GM18511 (cell line): ENCODE results near the gene APOL1.
"Not testable (repeated sequence)": the region's sequence is repeated elsewhere in the genome, so short reads cannot be mapped to it uniquely, and the experiment has no call there.

Source experiments
- ATAC-seq: cut with Tn5 transposase; IDR thresholded peaks from one replicate; pipeline ENCODE4 v1.9.1; 2021; ENCODE audit warnings: mild to moderate bottlenecking, moderate library complexity; ENCODE audit not compliant: unreplicated experiment

APOL1 gene

DNA sequence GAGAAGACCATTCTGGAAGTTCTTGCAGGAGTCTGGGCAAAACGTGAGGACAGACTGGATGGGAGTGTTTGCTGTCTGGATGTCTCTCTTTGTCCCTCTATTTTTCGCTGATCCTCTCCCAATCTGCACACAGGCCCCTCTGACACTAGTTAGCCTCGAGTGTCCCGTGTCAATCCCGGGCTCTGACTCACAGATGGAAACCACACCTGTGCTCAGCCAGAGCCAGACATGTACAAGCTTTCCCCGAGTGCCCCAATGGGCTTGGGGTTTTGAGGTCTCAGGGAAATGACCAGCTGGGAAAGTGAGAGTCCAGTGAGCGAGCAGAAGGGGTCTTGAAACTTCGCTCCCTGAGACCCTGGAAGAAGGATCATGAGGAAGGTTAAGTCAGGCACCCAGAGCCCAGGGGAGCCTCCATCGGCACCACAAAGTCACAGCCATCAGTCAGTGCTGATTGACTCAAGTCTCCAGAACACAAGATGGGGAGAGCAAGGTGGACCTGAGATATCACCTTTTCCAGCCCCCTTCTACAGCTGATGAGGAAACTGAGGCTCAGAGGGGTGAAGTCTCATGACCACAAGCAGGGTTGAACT is 27.5 kb upstream of the APOL1 start:
- no peak for ATAC-seq

DNA sequence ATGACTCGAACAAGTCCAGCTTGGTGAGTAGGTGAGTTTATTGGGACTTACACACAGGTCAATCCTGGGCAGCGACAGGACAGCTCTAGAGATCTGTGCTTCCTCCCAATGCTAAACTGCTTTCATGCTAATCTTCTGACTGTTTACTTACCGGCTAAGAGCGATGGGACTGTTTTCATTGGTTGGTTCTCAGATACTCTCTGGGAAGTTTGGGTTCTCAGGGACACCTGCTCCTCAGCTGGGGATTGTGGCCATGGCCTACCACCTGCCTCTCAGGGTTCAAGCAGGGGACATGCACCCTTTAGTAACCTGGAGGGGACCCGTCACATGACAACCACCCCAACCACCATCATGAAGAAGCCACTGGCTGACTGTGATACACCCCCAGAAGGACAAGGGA is 26.7 kb upstream of the APOL1 start:
- no peak for ATAC-seq

DNA sequence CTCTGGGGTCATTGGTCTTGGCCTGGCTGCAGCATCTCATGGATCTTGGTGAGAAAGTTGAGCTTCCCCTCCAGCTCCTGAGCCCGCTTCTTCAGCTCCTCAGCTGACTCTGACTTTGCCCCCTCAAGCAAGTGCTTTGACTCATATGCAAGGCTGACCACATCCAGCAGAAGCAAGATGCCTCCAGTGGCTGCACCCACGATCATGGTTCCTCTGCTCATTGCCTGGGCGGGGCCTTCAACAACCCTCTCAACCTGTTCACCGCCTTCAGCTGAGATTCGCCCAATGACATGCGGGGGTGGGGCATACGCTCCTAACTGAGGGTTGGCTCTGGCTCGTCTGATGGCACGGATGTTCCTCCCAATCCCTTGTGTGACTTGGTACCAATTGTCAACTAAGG is 25.5 kb upstream of the APOL1 start:
- ATAC-seq, result no peak

DNA sequence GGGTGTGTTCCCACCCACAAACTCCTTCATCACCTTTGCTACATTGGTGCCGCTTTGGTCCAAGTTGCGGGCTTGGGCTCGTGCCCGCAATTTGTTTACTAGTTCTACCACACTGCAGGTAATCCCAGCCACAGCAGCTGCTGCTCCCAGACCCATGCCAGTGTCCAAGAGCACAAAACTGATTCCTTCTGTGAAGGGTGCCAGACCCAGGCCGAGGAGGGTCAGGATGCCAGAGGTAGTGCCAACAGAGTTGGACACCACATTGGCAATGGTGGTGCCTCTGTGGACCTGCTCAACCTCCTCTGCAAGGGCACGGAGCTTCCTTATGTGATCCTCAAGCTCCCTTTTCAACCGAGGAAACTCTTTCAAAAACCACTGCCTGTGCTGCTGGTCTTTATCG is 25.1 kb upstream of the APOL1 start:
- ATAC-seq, result no peak

DNA sequence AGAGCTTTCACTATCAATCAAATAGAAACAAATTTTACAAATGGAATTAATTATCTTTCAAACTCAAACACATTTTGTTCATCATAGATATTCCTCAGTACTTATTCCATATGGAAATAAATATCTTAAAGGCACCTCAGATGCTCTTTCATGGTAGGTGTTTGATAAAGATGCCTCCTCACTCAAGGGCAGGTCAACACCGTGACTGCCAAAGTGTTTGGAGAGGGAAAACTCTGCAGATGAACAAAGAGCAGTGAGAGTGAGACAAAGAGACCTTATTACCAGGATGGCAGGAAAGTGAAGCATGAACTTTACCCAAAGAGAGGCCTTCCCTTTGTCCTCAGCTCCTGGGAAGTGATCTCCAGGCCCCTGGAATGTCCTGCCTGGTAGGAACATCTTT is 24.6 kb upstream of the APOL1 start:
- not testable (repeated sequence) for ATAC-seq

DNA sequence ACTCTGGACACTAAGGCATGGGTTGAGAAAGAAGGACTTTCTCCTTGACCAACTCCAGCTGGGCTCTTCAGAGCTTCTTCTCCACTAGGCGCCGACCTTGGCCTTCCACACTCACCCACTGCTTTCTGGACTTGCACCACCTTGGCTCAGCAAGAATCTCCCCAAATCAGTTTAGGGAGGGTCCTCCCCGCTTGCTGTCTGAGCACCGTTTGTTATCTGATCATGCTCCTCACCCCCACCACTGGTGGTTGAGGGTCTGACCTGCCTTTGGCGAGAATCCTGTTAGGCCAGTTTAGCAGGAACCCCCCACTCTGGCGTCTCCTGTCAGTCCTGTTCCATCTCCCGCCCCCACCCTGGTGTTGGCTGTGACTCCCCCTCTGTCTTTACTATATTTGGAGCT is 24.0 kb upstream of the APOL1 start:
- ATAC-seq, result no peak

DNA sequence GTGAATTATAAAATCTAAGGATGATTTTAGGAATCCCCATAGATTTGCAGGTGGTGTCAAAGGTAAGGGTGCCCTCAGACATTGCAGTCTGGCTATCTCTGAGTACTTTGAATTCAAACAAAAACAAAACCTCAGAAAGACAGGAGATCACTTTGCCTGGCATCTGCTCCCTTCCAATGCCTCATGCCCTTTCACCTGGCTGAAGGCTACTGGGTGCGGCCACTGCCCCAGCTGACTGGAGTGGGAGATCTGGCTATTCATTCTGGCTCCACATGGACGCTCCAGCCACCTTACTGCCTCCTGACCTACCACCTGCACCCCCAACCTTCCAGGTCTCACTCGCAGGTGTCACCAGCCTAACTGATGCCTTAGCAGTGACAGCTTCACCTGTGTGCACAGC is 23.3 kb upstream of the APOL1 start:
- ATAC-seq, result not testable (repeated sequence)

DNA sequence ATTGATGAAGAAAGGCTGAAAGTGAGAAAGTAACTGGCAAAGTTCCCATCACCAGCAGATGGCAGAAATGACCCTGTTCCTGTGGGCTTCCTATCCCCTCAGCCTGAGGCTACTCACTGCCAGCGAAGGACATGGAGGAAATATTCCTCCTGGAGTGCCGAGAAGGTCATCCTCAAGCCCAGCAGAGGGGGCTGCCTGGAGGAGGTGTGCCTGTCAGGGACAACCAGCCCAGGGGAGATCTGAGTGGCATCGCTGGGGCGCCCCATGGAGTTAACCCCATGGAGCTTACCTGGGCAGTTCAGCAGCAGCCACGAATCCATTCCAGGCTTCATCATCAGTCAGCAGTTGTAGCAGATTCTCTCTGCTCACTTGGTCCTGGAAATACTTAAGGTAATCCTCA is 21.9 kb upstream of the APOL1 start:
- ATAC-seq, result not testable (repeated sequence)

DNA sequence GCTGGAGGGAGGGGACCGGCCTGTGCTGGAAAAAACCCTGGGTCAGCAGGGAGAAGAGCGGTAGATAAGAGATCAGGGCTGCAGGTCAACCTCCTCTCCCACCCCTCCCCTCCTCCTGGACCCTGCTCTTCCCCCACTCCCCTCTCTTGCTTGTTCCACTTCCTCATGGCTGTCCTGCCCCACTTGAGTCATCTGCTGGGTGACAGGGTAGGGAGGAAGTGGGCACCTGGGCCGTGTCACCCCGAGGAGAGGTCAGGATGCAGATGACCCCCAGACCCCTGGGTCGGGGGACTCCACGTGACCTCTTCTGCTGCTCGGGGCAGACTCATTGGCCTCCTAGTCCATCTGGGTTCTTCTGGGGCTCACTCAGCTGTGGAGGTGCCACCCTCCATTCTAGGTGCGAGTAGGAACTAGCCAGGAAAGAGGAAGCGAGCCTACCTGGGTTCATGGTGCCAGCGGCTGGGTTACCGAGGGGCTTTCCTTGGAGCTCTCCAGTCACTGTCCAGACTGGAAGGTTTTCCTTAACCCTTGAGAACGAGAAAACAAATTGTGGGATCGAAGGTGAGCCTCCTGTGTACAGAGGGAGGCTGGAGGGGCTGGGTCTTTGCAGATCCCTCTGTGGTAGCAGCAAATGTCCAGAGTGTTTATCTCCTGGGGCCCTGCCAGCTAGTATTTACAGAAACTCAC is 20.1 kb upstream of the APOL1 start:
- no peak for ATAC-seq

DNA sequence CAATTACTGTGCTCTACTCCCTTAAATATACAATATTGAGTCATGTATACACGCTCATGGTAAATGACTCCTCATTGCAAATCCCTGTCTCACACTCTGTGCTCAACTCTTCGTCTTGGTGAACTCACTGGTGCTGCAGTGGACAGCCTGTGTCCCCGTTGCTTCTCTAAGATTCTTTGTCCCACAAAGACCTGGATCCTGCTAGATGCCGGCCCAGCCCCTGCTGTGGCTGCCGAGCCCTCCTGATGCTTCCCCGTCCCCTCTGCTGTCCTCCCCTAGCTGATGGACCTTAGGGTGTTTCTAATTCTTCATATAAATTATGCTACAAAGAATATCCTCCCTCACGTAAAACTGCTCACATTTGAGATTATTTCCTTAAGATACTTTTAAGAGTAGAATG is 19.1 kb upstream of the APOL1 start:
- no peak for ATAC-seq

DNA sequence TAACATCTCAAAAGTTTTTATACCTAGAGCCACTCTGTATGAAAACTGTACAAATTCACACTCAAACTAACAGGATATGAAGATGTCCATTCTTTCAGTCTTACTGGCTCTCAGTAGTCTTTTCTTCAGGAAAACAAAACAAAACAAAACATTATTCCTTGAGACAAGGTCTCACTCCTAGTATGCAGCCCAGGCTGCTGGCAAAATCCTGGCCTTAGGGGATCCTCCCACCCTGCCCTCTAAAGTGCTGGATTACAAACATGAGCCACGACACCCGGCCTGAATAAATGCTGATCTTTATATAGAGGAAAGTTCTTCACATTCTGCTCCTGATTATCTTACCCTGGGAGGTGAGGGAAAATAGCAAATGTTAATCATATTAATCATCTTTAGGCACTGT is 18.7 kb upstream of the APOL1 start:
- ATAC-seq, result no peak

DNA sequence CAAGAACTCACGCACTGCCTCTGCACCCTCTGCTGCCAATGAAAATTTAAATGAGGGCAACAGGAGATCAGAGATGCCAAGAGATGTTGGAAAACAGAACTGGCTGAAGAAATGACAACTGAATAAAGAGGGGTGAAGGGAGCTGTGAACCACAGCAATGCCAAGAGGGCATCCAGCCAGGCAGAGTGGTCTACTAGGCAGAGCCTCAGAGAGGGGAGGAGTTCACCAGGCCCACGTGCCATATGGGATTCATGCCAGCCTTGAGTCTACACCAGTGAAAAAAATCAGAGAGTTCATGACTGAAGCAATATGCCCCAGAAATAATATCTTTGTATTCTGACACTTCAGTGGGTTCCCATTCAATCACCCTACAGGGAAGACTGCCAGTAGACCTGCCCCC is 18.0 kb upstream of the APOL1 start:
- ATAC-seq, result no peak

DNA sequence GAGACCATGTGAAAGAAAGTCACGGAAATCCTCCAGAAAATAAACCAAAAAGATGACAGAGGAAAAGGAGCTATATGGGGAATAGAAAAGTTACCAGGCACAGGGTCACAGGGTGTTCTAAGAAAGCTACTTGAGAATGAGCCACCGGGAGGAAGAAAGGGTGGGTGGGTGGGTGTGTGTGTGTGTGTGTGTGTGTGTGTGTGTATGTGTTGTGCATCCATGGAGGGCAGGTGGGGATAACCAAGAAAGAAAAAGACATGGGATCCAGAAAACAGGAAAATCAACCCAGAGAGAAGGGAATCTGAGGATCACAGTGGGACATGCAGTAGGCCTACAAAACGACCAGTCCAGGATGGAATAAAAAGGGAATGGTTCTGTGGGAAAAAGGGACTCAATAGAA is 17.3 kb upstream of the APOL1 start:
- no peak for ATAC-seq

DNA sequence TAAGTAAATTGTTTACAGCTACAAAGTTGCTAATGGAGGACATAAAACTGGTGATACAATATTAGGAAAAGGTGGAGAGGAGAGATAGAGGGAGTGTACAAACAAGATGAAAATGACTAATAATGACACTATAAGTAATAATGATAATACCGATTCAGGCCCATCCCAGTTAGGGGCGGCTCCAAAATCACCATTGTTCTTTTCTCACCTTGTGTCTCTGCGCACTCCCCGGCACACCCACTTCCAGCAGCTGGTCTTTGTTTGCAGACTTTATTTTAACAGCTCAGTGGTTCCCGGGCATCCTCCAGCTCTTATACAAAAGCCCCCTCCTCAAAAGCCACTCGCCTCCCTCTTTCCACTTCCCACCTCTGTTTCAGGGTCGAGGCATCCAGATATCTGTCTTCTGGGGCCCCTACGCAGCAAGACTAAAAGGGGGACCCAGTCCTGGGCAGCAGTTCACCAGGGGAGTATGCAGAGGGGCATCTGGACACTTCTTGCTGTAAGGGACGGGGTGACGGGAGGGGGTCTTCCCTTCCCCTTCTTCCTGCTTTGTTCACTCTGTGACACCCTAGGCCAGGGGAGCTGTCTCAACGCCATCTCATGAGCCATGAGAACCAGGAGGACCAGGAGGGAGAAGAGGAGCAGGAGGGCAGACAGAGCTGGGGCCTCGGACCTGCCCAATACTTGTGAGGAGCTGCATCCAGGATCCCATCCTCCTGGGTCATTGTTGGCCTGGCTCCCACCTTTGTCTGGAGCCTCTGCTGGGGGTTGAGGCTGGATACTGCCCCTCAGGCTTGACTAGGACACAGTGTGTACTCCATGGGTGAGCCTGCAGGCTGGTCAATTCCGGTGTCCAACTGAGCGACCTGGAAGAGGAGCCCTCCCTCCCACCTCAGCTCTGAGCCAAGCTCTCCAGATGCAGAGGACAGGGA is 16.3 kb upstream of the APOL1 start:
- ATAC-seq, result no peak

DNA sequence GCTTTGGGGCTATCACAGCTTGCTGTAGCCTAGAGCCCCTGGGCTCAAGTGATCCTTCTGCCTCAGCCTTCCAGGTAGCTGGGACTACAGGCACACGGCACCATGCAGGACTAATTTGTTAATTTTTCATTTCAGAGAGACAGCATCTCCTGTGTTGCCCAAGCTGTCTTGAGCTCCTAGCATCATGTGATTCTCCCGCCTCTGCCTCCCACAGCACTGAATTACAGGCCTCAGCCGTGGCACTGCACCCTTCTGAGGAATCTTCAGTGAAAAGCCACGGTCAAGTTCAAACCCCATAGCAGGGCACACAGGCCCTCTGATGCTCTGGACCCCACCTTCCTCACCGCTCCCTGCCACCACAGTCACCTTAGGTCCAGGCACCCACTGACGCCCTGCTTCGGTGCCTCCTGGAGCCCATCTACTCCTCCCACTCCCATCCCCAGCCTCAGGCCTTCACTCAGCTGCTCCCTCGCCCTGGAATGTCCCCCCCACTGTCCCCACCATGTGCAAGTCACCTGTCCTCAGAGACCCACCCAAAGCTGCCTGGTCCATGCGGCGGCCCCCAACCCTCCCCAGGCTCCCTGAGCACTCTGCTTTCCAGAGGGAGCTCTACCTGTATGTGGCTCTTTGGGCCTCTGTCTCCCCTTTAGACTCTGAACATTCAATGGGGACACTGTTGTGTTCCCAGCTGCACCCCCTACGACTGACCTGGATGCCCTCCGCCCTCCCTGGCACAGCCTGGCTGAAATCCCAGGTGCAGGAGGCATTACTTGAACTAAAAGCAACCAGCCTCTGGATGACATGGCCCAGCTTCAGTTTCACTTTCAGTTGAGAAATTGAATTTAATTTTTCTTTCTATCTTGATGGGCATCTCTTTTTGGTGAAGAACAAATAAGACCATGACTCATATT is 15.2 kb upstream of the APOL1 start:
- no peak for ATAC-seq

DNA sequence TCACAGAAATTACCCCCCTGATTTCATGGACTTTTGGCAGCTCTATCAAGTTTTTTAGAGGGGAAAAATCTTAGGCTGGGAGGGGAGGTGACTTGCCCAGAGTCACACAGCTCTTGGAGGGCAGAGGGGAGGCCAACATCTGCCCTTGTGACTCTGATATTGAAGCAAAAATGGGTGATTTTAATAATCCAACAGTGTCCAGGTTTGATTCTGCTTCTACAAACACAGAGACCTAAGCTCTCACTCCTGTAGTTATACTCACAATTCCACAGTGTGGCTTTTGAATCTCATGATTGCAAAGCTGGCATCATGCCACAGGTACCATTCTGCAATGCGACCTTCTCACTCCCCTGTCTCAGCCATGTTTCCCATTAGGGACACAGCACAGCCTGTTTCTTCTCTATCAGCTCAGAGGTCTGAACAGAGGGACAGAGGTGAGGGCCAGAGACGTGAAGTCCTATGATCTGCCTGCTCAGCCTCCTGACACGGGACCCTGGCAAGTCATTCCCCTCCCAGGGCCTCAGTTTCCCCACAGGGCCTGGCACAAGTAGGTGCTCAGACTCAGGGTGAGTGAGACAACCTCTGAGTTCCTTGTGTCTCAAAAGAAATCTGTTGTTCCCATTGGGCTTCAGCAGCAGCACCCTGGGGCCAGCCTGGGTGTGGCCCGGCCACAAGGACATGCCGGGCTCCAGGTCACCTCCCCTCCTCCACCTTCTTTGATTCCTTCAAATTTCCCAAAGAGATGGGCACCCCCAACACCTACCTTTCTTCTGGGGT is 14.4 kb upstream of the APOL1 start:
- ATAC-seq, result no peak

DNA sequence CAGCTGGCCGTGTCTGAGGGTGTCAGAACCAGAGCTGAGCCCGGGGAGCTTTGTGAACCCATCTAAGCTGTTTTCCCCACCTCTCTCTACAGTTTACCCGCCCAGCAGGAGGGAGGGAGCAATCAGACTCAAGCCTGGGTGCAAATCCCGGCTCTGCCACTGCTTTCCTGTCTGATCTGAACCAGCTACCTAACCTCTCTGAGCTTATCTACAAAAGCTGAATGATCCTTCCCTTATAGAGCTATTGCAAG is 13.9 kb upstream of the APOL1 start:
- no peak for ATAC-seq

DNA sequence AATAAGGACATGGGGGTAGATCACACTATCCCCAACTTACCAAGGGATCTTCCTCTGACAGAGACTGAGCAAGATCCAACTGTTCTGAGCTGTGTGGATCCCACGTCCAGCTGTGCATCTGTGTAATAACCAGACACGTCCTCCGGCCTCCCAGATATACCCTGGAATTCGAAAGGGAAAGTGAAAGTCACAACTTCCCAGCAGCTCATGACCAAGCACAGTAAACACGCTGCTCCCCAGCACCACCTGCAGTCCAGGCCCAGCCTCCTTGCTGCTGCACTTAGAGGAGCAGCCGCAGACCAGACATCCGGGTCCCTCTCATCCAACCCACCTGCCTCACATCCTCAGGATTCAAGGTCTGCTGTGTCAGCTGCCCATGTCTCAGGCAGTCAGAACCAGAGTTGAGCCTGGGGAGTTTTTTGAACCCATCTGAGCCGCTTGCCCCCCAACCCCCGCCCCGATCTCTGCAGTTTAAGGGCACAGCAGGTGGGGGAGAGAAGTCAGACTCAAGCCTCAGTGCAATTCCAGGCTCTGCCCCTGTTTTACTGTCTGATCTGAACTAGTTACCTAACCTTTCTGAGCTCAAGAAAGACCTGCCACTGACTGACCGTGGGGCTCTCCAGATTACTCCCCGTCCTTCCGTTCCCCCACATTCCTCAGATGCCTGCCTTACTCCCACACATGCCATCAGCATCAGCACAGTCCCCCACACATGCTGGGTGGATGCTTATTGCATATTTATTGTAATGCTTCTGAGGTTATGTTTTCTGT is 13.3 kb upstream of the APOL1 start, which contains the start of gene APOL2:
Gene APOL2 (minus strand): TSS at position 127 of the 771 bp plus-strand sequence. CDS start 6,365 bp downstream, outside the sequence.
- ATAC-seq, result peak; percentile 93

DNA sequence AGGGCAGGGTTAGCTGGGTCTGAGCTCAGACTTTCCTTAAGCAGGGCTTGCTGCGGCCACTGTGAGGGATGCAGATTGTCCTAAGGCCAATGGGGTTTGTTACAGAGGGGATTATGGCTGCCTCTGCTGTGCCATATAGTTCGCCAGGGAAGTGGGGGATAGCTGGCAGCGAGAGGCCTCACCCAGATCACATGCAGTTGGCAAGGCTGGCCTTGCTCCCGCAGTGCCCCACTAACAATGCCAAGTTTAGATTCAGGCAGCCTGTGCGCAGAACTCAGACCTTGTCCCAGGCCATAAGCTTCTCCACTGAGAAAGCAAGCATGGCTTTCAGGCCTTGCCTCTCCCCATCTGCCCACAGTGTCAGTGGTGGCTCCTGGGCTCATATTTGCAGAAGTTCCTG is 8.9 kb upstream of the APOL1 start:
- no peak for ATAC-seq
